ENCODE measurements around the gene ANKRD13C. TPM values are rescaled to one million over a fixed set of nuclear protein-coding genes. Genes with fewer than 3 reads are reported as not detected.
"Not testable (repeated sequence)": the region's sequence is repeated elsewhere in the genome, so short reads cannot be mapped to it uniquely, and the experiment has no call there.

Gene ANKRD13C
- total and polyA plus RNA-seq, 4 donors = 31.6 to 71.1 (median 39.4) TPM

DNA sequence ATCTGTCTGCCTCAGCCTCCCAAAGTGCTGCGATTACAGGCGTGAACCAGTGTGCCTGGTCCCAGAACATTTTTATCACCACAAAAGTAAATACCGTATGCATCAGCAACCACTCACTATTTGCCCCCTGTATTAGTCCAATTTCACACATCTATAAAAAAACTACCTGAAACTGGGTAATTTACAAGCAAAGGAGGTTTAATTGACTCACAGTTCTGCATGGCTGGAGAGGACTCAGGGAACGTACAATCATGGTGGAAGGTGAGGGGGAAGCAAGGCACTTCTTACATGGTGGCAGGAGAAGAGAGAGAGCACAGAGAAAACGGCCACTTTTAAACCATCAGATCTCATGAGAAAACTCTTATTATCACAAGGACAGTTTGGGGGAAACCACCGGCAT is 31.0 kb upstream of the ANKRD13C start:
- no peaks in the 10 kb centered on the region for H3K9me3 ChIP-seq (ENCODE audit: control insufficient read depth, insufficient read depth, low read length)
- no peaks in the 10 kb centered on the region for H3K36me3 ChIP-seq (ENCODE audit: control insufficient read depth, insufficient read depth, low read length)
- no peak for DNase-seq (ENCODE audit: low read depth in 4 of 6, low spot score in 6 of 6)
- no peak overlapping the region for H3K4me3 ChIP-seq (ENCODE audit: low read depth, low read length)
- H3K27ac ChIP-seq (ENCODE audit: low read depth, low read length) = no peak overlapping the region
- 100% methylated on average over 2 of the region's 6 CpGs for WGBS (ENCODE audit: insufficient coverage)
- no peaks in the 10 kb centered on the region for H3K27me3 ChIP-seq (ENCODE audit: control insufficient read depth, insufficient read depth, low read length)
- no peaks in the 10 kb centered on the region for H3K4me1 ChIP-seq (ENCODE audit: control insufficient read depth, insufficient read depth, low read length)

DNA sequence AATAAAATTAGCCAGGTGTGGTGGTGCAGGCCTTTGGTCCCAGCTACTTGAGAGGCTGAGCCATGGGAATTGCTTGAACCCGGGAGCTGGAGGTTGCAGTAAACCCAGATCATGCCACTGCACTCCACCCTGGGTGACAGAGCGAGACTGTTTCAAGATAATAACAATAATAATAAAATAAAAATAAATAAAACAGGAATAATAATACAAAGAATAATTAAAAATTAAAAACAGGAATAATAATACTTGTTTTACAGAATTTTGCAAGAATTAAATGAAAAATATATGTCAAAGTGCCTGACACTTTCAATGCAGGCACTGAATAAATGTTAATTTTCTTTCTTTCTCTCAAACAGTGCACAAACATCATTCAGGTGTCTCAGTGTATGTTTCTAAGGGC is 30.0 kb upstream of the ANKRD13C start:
- Histone ChIP-seq H3K4me1 (ENCODE audit: control insufficient read depth, insufficient read depth, low read length) (no peaks in the 10 kb centered on the region), H3K27me3 (ENCODE audit: control insufficient read depth, insufficient read depth, low read length) (no peaks in the 10 kb centered on the region), H3K36me3 (ENCODE audit: control insufficient read depth, insufficient read depth, low read length) (no peaks in the 10 kb centered on the region), H3K9me3 (ENCODE audit: control insufficient read depth, insufficient read depth, low read length) (no peaks in the 10 kb centered on the region), H3K4me3 (ENCODE audit: low read depth, low read length) (no peak overlapping the region), H3K27ac (ENCODE audit: low read depth, low read length) (no peak overlapping the region)
- WGBS (ENCODE audit: insufficient coverage) = no CpG with 5 or more reads among the region's 2 CpGs
- DNase-seq (ENCODE audit: low read depth in 4 of 6, low spot score in 6 of 6) = no peak

GRCh38 chr1:70383483-70383882 is 29.0 kb upstream of the ANKRD13C start:
- DNase-seq (ENCODE audit: low read depth in 4 of 6, low spot score in 6 of 6) = no peak
- H3K27ac ChIP-seq (ENCODE audit: low read depth, low read length) = no peak overlapping the region
- WGBS (ENCODE audit: insufficient coverage) = 73% methylated on average over 2 of the region's 3 CpGs
- no peaks in the 10 kb centered on the region for H3K4me1 ChIP-seq (ENCODE audit: control insufficient read depth, insufficient read depth, low read length)
- no peak overlapping the region for H3K4me3 ChIP-seq (ENCODE audit: low read depth, low read length)
- H3K36me3 ChIP-seq (ENCODE audit: control insufficient read depth, insufficient read depth, low read length) = no peaks in the 10 kb centered on the region
- H3K27me3 ChIP-seq (ENCODE audit: control insufficient read depth, insufficient read depth, low read length) = no peaks in the 10 kb centered on the region
- no peaks in the 10 kb centered on the region for H3K9me3 ChIP-seq (ENCODE audit: control insufficient read depth, insufficient read depth, low read length)

GRCh38 chr1:70382682-70383081 is 28.2 kb upstream of the ANKRD13C start:
- H3K27ac ChIP-seq (ENCODE audit: low read depth, low read length) = no peak overlapping the region

GRCh38 chr1:70376196-70376595 is 21.7 kb upstream of the ANKRD13C start:
- DNase-seq (ENCODE audit: low read depth in 4 of 6, low spot score in 6 of 6) = no peak
- 100% methylated on average over 1 of the region's 6 CpGs for WGBS (ENCODE audit: insufficient coverage)

More at GRCh38 chr1:70382682-70383081, 28.2 kb upstream of the ANKRD13C start:
- H3K4me1 ChIP-seq (ENCODE audit: control insufficient read depth, insufficient read depth, low read length) = no peaks in the 10 kb centered on the region
- DNase-seq (ENCODE audit: low read depth in 4 of 6, low spot score in 6 of 6) = no peak
- H3K9me3 ChIP-seq (ENCODE audit: control insufficient read depth, insufficient read depth, low read length) = no peaks in the 10 kb centered on the region
- no peaks in the 10 kb centered on the region for H3K27me3 ChIP-seq (ENCODE audit: control insufficient read depth, insufficient read depth, low read length)
- H3K36me3 ChIP-seq (ENCODE audit: control insufficient read depth, insufficient read depth, low read length) = no peaks in the 10 kb centered on the region
- H3K4me3 ChIP-seq (ENCODE audit: low read depth, low read length) = no peak overlapping the region

GRCh38 chr1:70373580-70373979 is 19.1 kb upstream of the ANKRD13C start:
- not testable (repeated sequence) for H3K27me3 ChIP-seq (ENCODE audit: control insufficient read depth, insufficient read depth, low read length); H3K4me3 ChIP-seq (ENCODE audit: low read depth, low read length); DNase-seq (ENCODE audit: low read depth in 4 of 6, low spot score in 6 of 6); H3K9me3 ChIP-seq (ENCODE audit: control insufficient read depth, insufficient read depth, low read length); H3K4me1 ChIP-seq (ENCODE audit: control insufficient read depth, insufficient read depth, low read length); H3K27ac ChIP-seq (ENCODE audit: low read depth, low read length); H3K36me3 ChIP-seq (ENCODE audit: control insufficient read depth, insufficient read depth, low read length)
- 76% methylated on average over 2 of the region's 2 CpGs for WGBS (ENCODE audit: insufficient coverage)

More at GRCh38 chr1:70376196-70376595, 21.7 kb upstream of the ANKRD13C start:
- Histone ChIP-seq H3K4me1 (ENCODE audit: control insufficient read depth, insufficient read depth, low read length) (no peaks in the 10 kb centered on the region), H3K4me3 (ENCODE audit: low read depth, low read length) (no peak overlapping the region), H3K27ac (ENCODE audit: low read depth, low read length) (no peak overlapping the region), H3K9me3 (ENCODE audit: control insufficient read depth, insufficient read depth, low read length) (no peaks in the 10 kb centered on the region), H3K27me3 (ENCODE audit: control insufficient read depth, insufficient read depth, low read length) (no peaks in the 10 kb centered on the region), H3K36me3 (ENCODE audit: control insufficient read depth, insufficient read depth, low read length) (no peaks in the 10 kb centered on the region)

DNA sequence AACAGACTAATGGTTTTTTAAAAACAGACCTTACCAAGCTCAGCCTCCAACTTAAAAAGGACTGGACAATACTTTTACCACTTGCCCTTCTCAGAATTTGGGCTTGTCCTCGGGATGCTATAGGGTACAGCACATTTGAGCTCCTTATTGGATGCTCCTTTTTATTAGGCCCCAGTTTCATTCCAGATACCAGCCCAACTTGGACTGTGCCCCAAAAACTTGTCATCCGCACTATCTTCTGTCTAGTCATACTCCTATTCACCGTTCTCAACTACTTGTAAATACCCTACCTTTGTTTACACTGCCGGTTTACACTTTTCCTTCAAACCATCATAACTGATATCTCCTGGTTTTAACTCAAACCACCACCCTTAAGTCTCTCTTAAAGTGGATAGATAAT is 17.9 kb upstream of the ANKRD13C start:
- Histone ChIP-seq H3K27ac (ENCODE audit: low read depth, low read length) (no peak overlapping the region), H3K27me3 (ENCODE audit: control insufficient read depth, insufficient read depth, low read length) (no peaks in the 10 kb centered on the region), H3K4me1 (ENCODE audit: control insufficient read depth, insufficient read depth, low read length) (no peaks in the 10 kb centered on the region), H3K36me3 (ENCODE audit: control insufficient read depth, insufficient read depth, low read length) (no peaks in the 10 kb centered on the region), H3K4me3 (ENCODE audit: low read depth, low read length) (no peak overlapping the region), H3K9me3 (ENCODE audit: control insufficient read depth, insufficient read depth, low read length) (no peaks in the 10 kb centered on the region)
- 98% methylated on average over 4 of the region's 4 CpGs for WGBS (ENCODE audit: insufficient coverage)
- DNase-seq (ENCODE audit: low read depth in 4 of 6, low spot score in 6 of 6) = no peak

- H3K4me1 ChIP-seq (ENCODE audit: control insufficient read depth, insufficient read depth, low read length); H3K27ac ChIP-seq (ENCODE audit: low read depth, low read length); H3K36me3 ChIP-seq (ENCODE audit: control insufficient read depth, insufficient read depth, low read length); H3K9me3 ChIP-seq (ENCODE audit: control insufficient read depth, insufficient read depth, low read length); DNase-seq (ENCODE audit: low read depth in 4 of 6, low spot score in 6 of 6); H3K27me3 ChIP-seq (ENCODE audit: control insufficient read depth, insufficient read depth, low read length); H3K4me3 ChIP-seq (ENCODE audit: low read depth, low read length): not testable (repeated sequence)
- WGBS (ENCODE audit: insufficient coverage) = 94% methylated on average over 3 of the region's 3 CpGs
Observed at GRCh38 chr1:70371586-70371985, 17.1 kb upstream of the ANKRD13C start.

- H3K4me1 ChIP-seq (ENCODE audit: control insufficient read depth, insufficient read depth, low read length); H3K36me3 ChIP-seq (ENCODE audit: control insufficient read depth, insufficient read depth, low read length); DNase-seq (ENCODE audit: low read depth in 4 of 6, low spot score in 6 of 6); H3K27ac ChIP-seq (ENCODE audit: low read depth, low read length); H3K4me3 ChIP-seq (ENCODE audit: low read depth, low read length); H3K9me3 ChIP-seq (ENCODE audit: control insufficient read depth, insufficient read depth, low read length); H3K27me3 ChIP-seq (ENCODE audit: control insufficient read depth, insufficient read depth, low read length): not testable (repeated sequence)
- WGBS (ENCODE audit: insufficient coverage) = 80% methylated on average over 3 of the region's 5 CpGs
Observed at GRCh38 chr1:70367397-70367796, 12.9 kb upstream of the ANKRD13C start.

DNA sequence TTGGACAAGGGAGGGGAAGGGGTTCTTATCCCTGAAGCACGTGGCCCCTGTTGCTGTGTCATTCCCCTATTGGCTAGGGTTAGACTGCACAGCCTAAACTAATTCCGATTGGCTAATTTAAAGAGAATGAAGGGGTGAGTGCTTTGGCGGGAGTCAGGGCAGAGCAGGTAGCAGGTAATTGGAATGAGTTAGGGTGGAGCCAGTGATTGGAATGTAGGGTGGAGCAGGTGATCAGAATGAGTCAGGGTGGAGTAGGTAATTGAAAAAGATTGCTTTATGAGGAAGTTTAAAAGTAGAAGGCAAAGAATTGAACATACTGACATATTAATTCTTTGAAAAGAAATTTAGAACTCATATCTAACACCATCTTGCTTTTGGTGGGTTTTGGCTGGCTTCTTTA is 12.5 kb upstream of the ANKRD13C start:
- not testable (repeated sequence) for DNase-seq (ENCODE audit: low read depth in 4 of 6, low spot score in 6 of 6); H3K27ac ChIP-seq (ENCODE audit: low read depth, low read length); H3K4me3 ChIP-seq (ENCODE audit: low read depth, low read length); H3K4me1 ChIP-seq (ENCODE audit: control insufficient read depth, insufficient read depth, low read length); H3K27me3 ChIP-seq (ENCODE audit: control insufficient read depth, insufficient read depth, low read length); H3K9me3 ChIP-seq (ENCODE audit: control insufficient read depth, insufficient read depth, low read length); H3K36me3 ChIP-seq (ENCODE audit: control insufficient read depth, insufficient read depth, low read length)
- 97% methylated on average over 2 of the region's 3 CpGs for WGBS (ENCODE audit: insufficient coverage)
